Measurements from ENCODE around the gene GFOD1. TPM values are rescaled to one million over a fixed set of nuclear protein-coding genes. Genes with fewer than 3 reads are reported as not detected.
A peak's percentile ranks its signal among the peaks of the same experiment; 100 is the strongest.

Gene GFOD1
- total RNA-seq, 1 experiment from 2014 or later, result 6.1 TPM

DNA sequence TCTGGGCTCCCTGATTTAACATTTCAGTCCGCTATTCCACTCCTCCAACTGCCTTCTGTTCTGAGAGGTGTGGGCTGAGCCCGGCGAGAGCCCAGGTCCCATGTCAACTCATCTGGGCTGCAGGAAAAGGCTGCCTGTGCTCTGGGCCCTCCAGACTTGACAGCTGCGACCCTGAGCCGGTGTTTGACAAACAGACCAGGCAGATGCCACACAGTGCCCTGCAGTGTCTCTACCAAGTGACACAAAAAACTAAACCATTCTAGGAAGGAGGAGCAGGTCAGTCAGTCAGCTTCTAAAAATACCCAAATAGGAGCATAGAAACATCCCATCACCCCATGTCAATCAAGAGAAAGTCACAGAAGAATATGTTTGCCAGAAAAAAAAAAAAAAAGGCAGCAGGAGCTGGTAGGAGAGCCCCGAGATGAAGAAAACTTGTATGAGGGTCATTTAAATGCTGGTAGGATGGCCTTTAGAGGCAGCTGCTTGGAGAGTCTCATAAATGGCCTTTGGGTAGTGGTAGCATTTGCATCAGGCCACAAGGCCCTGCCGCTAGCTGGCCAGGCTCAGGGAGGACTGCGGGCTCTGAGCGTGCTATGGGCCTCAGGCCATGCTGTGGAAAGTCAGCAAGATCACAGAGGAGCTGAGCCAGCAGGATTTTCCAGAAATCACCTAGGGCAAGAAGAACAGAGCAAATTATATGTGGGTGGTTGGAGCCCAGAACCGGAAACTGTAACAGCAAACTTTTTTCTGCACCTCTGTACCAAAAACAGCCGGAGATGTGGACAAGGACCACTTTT, 36.6 kb upstream of the GFOD1 start:
- no peak overlapping the region for H3T11ph ChIP-seq (ENCODE audit: low read length)
- no peaks in the 10 kb centered on the region for H3K36me3 Mint-ChIP-seq (ENCODE audit: insufficient read depth in 1 of 3, low read depth in 3 of 3)
- no peaks in the 10 kb centered on the region for H3K9me3 ChIP-seq (ENCODE audit: control insufficient read depth, low read depth, low read length)
- H3K56ac ChIP-seq (ENCODE audit: insufficient read length, low read depth, low read length), result no peak overlapping the region
- no peaks in the 10 kb centered on the region for H3K79me1 ChIP-seq (ENCODE audit: insufficient read depth, low read depth, low read length, poor library complexity, severe bottlenecking)
- H3K4me1 ChIP-seq (ENCODE audit: insufficient read depth, low read length), result no peaks in the 10 kb centered on the region
- no peak overlapping the region for H3K4ac ChIP-seq (ENCODE audit: low read depth, low read length)
- no peak overlapping the region for H2BK12ac ChIP-seq (ENCODE audit: insufficient read length, low read depth, low read length)
- no peak overlapping the region for H2AK5ac ChIP-seq (ENCODE audit: insufficient read length, low read length)
- no peak overlapping the region for H3K18ac ChIP-seq (ENCODE audit: insufficient read length, low read depth, low read length)
- H3K27ac Mint-ChIP-seq, result peak overlapping the region in 1 of 3 experiments; percentile 6; a peak in 2 of 7 replicates
- H2BK20ac ChIP-seq (ENCODE audit: low read depth, low read length, poor library complexity, severe bottlenecking), result no peak overlapping the region
- H3K4me3 Mint-ChIP-seq, result no peak overlapping the region
- no peak overlapping the region for H4K91ac ChIP-seq (ENCODE audit: insufficient read length, low read depth, low read length)
- no peak overlapping the region for H2BK15ac ChIP-seq (ENCODE audit: low read depth, low read length)
- no peak overlapping the region for H3K27ac ChIP-seq (ENCODE audit: insufficient read length, low read depth, low read length)
- no CpG with 5 or more reads among the region's 11 CpGs for WGBS (ENCODE audit: extremely low coverage, insufficient read length, low lambda C conversion rate)
- no peak overlapping the region for H3K23ac ChIP-seq (ENCODE audit: insufficient read length, low read depth, low read length)
- no peak for DNase-seq
- H4K8ac ChIP-seq (replicated peaks; ENCODE audit: insufficient read length, low read depth, low read length), result no peak overlapping the region
- no peaks in the 10 kb centered on the region for H3K27me3 ChIP-seq (ENCODE audit: insufficient read depth, low read length)
- no peak overlapping the region for H3K4me2 ChIP-seq (ENCODE audit: insufficient read depth, insufficient read length, low read length)
- H3K9me3 Mint-ChIP-seq, result 0 out of 5 replicates have a peak, but pooled peaks cover 0 to 2% of the 10 kb centered on the region in 2 experiments
- H2AFZ ChIP-seq (ENCODE audit: low read length), result no peak overlapping the region
- H3K79me2 ChIP-seq (ENCODE audit: insufficient read depth, low read length), result no peaks in the 10 kb centered on the region
- H4K5ac ChIP-seq (ENCODE audit: insufficient read length, low read depth, low read length), result no peak overlapping the region
- no peak overlapping the region for H2BK120ac ChIP-seq (ENCODE audit: low read depth, low read length, poor library complexity, severe bottlenecking)
- H3K23me2 ChIP-seq (ENCODE audit: insufficient read length, low read depth, low read length, poor library complexity, severe bottlenecking), result no peaks in the 10 kb centered on the region
- H3K27me3 Mint-ChIP-seq (ENCODE audit: low read depth), result no peaks in the 10 kb centered on the region
- no peaks in the 10 kb centered on the region for H4K20me1 ChIP-seq (ENCODE audit: control insufficient read depth, insufficient read depth, insufficient read length)
- no peak overlapping the region for H3K9ac ChIP-seq (ENCODE audit: extremely low read depth, insufficient read length, low read length)
- TF ChIP-seq, protein P1, sequence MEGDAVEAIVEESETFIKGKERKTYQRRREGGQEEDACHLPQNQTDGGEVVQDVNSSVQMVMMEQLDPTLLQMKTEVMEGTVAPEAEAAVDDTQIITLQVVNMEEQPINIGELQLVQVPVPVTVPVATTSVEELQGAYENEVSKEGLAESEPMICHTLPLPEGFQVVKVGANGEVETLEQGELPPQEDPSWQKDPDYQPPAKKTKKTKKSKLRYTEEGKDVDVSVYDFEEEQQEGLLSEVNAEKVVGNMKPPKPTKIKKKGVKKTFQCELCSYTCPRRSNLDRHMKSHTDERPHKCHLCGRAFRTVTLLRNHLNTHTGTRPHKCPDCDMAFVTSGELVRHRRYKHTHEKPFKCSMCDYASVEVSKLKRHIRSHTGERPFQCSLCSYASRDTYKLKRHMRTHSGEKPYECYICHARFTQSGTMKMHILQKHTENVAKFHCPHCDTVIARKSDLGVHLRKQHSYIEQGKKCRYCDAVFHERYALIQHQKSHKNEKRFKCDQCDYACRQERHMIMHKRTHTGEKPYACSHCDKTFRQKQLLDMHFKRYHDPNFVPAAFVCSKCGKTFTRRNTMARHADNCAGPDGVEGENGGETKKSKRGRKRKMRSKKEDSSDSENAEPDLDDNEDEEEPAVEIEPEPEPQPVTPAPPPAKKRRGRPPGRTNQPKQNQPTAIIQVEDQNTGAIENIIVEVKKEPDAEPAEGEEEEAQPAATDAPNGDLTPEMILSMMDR (conservative IDR thresholded peaks at IDR 0.05), result no peak
- peaks cover 12 to 13% of the 10 kb centered on the region in 2 experiments for H3K4me1 Mint-ChIP-seq
- no peak overlapping the region for H3K14ac ChIP-seq (ENCODE audit: insufficient read depth, low read length)
- no peak overlapping the region for H2BK5ac ChIP-seq (ENCODE audit: insufficient read length, low read length)
